ENCODE data around the gene ATP2A2. TPM values are rescaled to one million over a fixed set of nuclear protein-coding genes. Genes with fewer than 3 reads are reported as not detected.

Gene ATP2A2
- total RNA-seq, 1 donor: 139 TPM

DNA sequence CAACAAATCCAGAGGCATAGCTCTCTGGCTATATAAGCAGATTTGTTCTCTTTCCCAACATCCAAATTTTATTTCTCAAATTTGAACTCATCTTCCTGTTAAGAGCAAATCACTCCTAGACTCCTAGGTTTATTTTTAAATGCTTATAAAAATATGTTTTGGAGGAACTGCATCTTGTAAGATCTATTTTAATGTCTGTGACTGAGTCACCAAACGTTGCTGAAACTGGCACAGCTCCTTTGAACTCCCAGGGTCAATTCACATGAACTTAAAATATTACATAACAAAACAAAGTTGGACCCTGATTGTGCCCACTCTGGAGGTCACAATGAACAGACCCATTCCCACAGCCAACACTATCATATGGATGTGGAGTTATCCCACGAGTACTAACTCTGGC is 98.6 kb downstream of the ATP2A2 start:
- TF ChIP-seq, protein P1, sequence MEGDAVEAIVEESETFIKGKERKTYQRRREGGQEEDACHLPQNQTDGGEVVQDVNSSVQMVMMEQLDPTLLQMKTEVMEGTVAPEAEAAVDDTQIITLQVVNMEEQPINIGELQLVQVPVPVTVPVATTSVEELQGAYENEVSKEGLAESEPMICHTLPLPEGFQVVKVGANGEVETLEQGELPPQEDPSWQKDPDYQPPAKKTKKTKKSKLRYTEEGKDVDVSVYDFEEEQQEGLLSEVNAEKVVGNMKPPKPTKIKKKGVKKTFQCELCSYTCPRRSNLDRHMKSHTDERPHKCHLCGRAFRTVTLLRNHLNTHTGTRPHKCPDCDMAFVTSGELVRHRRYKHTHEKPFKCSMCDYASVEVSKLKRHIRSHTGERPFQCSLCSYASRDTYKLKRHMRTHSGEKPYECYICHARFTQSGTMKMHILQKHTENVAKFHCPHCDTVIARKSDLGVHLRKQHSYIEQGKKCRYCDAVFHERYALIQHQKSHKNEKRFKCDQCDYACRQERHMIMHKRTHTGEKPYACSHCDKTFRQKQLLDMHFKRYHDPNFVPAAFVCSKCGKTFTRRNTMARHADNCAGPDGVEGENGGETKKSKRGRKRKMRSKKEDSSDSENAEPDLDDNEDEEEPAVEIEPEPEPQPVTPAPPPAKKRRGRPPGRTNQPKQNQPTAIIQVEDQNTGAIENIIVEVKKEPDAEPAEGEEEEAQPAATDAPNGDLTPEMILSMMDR (IDR thresholded peaks at IDR 0.05; ENCODE audit: insufficient read depth, low read length): no peak
- no peak overlapping the region for H3K4me3 ChIP-seq (ENCODE audit: low read depth, low read length)
- no peak for DNase-seq (ENCODE audit: low read depth)

DNA sequence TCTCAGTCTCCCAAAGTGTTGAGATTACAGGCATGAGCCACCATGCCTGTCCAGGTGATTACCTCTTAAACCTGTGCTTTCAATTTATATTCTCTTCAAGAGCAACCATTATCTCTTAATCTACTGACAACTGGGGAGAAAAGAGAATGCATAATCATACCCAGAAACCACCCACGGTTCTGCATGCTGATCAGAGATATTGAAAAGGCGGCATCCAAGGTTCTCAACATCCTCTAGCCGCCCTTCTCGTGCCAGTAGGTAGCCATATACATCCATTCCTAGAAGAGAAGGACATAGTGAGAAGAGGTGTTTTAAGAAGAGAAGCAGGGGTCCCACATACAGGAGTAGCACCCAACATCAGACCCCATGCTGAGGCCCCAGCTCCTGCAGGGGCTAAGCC is 101.6 kb downstream of the ATP2A2 start:
- H3K4me3 ChIP-seq (ENCODE audit: low read depth, low read length): no peak overlapping the region

More for the DNA sequence above, 101.6 kb downstream of the ATP2A2 start:
- TF ChIP-seq, protein P1 (IDR thresholded peaks at IDR 0.05; ENCODE audit: insufficient read depth, low read length): no peak
- no peak for DNase-seq (ENCODE audit: low read depth)

Small RNAs within 50 kb of the gene (small RNA-seq; reads per million reads assigned to genes)
- gene RN7SL769P: not detected

Other genes with a start within 250 kb of the ATP2A2 start
- gene C12orf76, start 232.7 kb upstream of the ATP2A2 start, total RNA-seq (ENCODE audit: low replicate concordance): 10.3 and 11.9 TPM in 2 replicates
- gene IFT81, start 156.9 kb upstream of the ATP2A2 start, total RNA-seq (ENCODE audit: low replicate concordance): 20.4 and 30.8 TPM in 2 replicates
- 25.8 and 41.0 TPM in 2 replicates for gene ANAPC7, start 122.5 kb downstream of the ATP2A2 start, total RNA-seq (ENCODE audit: low replicate concordance)
- gene ARPC3, start 169.1 kb downstream of the ATP2A2 start, total RNA-seq (ENCODE audit: low replicate concordance): 289 and 391 TPM in 2 replicates
- gene GPN3, start 187.0 kb downstream of the ATP2A2 start, total RNA-seq (ENCODE audit: low replicate concordance): 15.9 and 27.4 TPM in 2 replicates
- 16.4 and 17.4 TPM in 2 replicates for gene FAM216A, start 187.6 kb downstream of the ATP2A2 start, total RNA-seq (ENCODE audit: low replicate concordance)
- 83.2 and 88.9 TPM in 2 replicates for gene VPS29, start 220.9 kb downstream of the ATP2A2 start, total RNA-seq (ENCODE audit: low replicate concordance)
- gene RAD9B, start 221.1 kb downstream of the ATP2A2 start, total RNA-seq (ENCODE audit: low replicate concordance): 2.3 and 5.5 TPM in 2 replicates